K562 (cell line): ENCODE results near the gene AGPAT3. TPM values are rescaled to one million over a fixed set of nuclear protein-coding genes. Genes with fewer than 3 reads are reported as not detected.

Experiments
- ATF1 ChIP-seq, 2 experiments: fragments of 450-650 bp in 1 of 2; IDR thresholded peaks; 2 replicates each; pipeline ENCODE4 v1.6.1; 2016; ENCODE audit warnings: missing compliant biosample characterization in 1 of 2, missing genetic modification characterization in 1 of 2
- CEBPB ChIP-seq: fragments of 450-650 bp; IDR thresholded peaks from 2 replicates; pipeline ENCODE4 v1.6.1; 2016; ENCODE audit warnings: missing genetic modification characterization, missing compliant biosample characterization
- FOXA3 ChIP-seq, 2 experiments: fragments of 450-650 bp in 1 of 2; sonication (generic) in 1 of 2; formaldehyde crosslinking; IDR thresholded peaks in 1 of 2; conservative IDR thresholded peaks in 1 of 2; 2 replicates each; pipeline versions ENCODE4 v1.4.0 to v1.8.0; 2020 to 2022; ENCODE audit warnings: mild to moderate bottlenecking in 2 of 2, missing genetic modification reagents in 1 of 2
- FOXO4 ChIP-seq: fragments of 450-650 bp; formaldehyde crosslinking; IDR thresholded peaks from 2 replicates; pipeline ENCODE4 v1.4.0; 2020; ENCODE audit warnings: mild to moderate bottlenecking, moderate library complexity
- HOMEZ ChIP-seq: fragments of 250-450 bp; sonication (Bioruptor Pico); IDR thresholded peaks from 2 replicates; pipeline ENCODE4 v1.4.0; 2020; ENCODE audit warnings: mild to moderate bottlenecking, moderate library complexity
- KDM5B ChIP-seq: fragments of 200-600 bp; sonication (generic); IDR thresholded peaks from 2 replicates; pipeline ENCODE4 v1.6.1; 2012; ENCODE audit warnings: low read depth, mild to moderate bottlenecking, moderate library complexity, low read length, control low read depth, inconsistent platforms; ENCODE audit not compliant: insufficient replicate concordance
- KLF6 ChIP-seq: fragments of 250-450 bp; sonication (Bioruptor Pico); IDR thresholded peaks from 2 replicates; pipeline ENCODE4 v1.4.0; 2020; ENCODE audit warnings: mild to moderate bottlenecking, moderate library complexity, borderline replicate concordance
- MEIS2 ChIP-seq: fragments of 450-650 bp; IDR thresholded peaks from 2 replicates; pipeline ENCODE4 v1.6.1; 2014; ENCODE audit warnings: mild to moderate bottlenecking; ENCODE audit not compliant: partially characterized antibody
- MITF ChIP-seq: IDR thresholded peaks from 2 replicates; pipeline ENCODE4 v1.6.1; 2014; ENCODE audit warnings: antibody characterized with exemption
- MXD1 ChIP-seq: fragments of 250-450 bp; sonication (Bioruptor Pico); IDR thresholded peaks from 2 replicates; pipeline ENCODE4 v1.8.0; 2021; ENCODE audit warnings: borderline replicate concordance, mild to moderate bottlenecking, moderate library complexity; ENCODE audit not compliant: poor library complexity, severe bottlenecking
- MYBL2 ChIP-seq, 2 experiments: fragments of 450-650 bp in 1 of 2; sonication (generic) in 1 of 2; formaldehyde crosslinking in 1 of 2; IDR thresholded peaks; 2 replicates each; pipeline versions ENCODE4 v1.6.1 to v1.8.1; 2017 to 2022; ENCODE audit warnings: borderline replicate concordance in 1 of 2, inconsistent platforms in 1 of 2, low read depth in 1 of 2, mild to moderate bottlenecking in 1 of 2, missing genetic modification reagents in 1 of 2, moderate library complexity in 1 of 2
- STAG1 ChIP-seq: sonication (generic); formaldehyde crosslinking; IDR thresholded peaks from 2 replicates; pipeline ENCODE4 v1.5.0; 2020; ENCODE audit warnings: missing genetic modification reagents, borderline replicate concordance
- TEAD2 ChIP-seq: fragments of 450-650 bp; IDR thresholded peaks from 2 replicates; pipeline ENCODE4 v1.6.1; 2016; ENCODE audit warnings: missing genetic modification characterization, control low read depth, missing compliant biosample characterization
- XRCC4 ChIP-seq: IDR thresholded peaks from one replicate; pipeline ENCODE4 v1.6.1; 2011; ENCODE audit not compliant: insufficient read depth, insufficient read length; ENCODE audit errors: extremely low read depth
- ZBTB26 ChIP-seq: fragments of 450-650 bp; formaldehyde crosslinking; IDR thresholded peaks from 2 replicates; pipeline ENCODE4 v1.4.0; 2022; ENCODE audit warnings: missing genetic modification characterization
- ZNF134 ChIP-seq: fragments of 250-450 bp; sonication (Bioruptor Pico); conservative IDR thresholded peaks from 2 replicates; pipeline ENCODE4 v1.4.0; 2020
- ZNF398 ChIP-seq: fragments of 250-450 bp; sonication (Bioruptor Pico); IDR thresholded peaks from 2 replicates; pipeline ENCODE4 v1.8.0; 2021; ENCODE audit warnings: moderate library complexity, mild to moderate bottlenecking, inconsistent platforms
- ZNF561 ChIP-seq: fragments of 450-650 bp; formaldehyde crosslinking; conservative IDR thresholded peaks from 2 replicates; pipeline ENCODE4 v1.4.0; 2020; ENCODE audit warnings: mild to moderate bottlenecking, moderate library complexity
- polyA plus RNA-seq, 8 experiments: library from polyadenylated mRNA; depleted of rRNA in 4 of 8; stranded (reverse) in 5 of 8; unstranded in 3 of 8; fragments of >200 nt; fragmentation: Nextera tagmentation in 2 of 8; fragmentation: Illumina TruSeq in 1 of 8; extraction: Ambion mirVana in 2 of 8; extraction: Trizol in 1 of 8; gene quantifications; 2 replicates each; pipeline versions ENCODE4 v1.2.1 to v1.2.3, GENCODE V29; 2011 to 2014; ENCODE audit warnings: inconsistent platforms in 1 of 8, missing spikeins in 1 of 8
- total RNA-seq, 7 experiments: library from RNA; depleted of rRNA in 6 of 7; stranded (reverse); fragments of >200 nt in 6 of 7; fragmentation: Illumina TruSeq in 2 of 7; extraction: Trizol in 2 of 7; gene quantifications; 2 replicates each; pipeline versions ENCODE4 v1.2.1 to v1.2.3, GENCODE V29; 2011 to 2021; ENCODE audit warnings: low replicate concordance in 1 of 7

AGPAT3 gene
- total and polyA plus RNA-seq, 9 of the 15 experiments (the other 6 are each of a cell fraction or from before 2014, with no cell fraction given) = 1.5 to 88.4 (median 35.7) TPM

GRCh38 chr21:43859747-43860214 is 5.2 kb upstream of the AGPAT3 start (continued):
- no peak for TF ChIP-seq MXD1 (CRISPR knock-in tag)
- TF ChIP-seq XRCC4 = no peak
- no peak for TF ChIP-seq ZNF398 (CRISPR knock-in tag)
- no peak for TF ChIP-seq MYBL2 (IDR thresholded peaks at IDR 0.05; ENCODE audit: low read depth)
- no peak for TF ChIP-seq MYBL2 (CRISPR knock-in tag; IDR thresholded peaks at IDR 0.05; ENCODE audit: borderline replicate concordance)
- TF ChIP-seq KDM5B = no peak
- TF ChIP-seq HOMEZ (CRISPR knock-in tag) = 0 out of 2 replicates have a peak, but pooled peaks have one; percentile 65
- no peak for TF ChIP-seq ZNF561 (CRISPR knock-in tag)
- TF ChIP-seq CEBPB (tag) = 0 out of 2 replicates have a peak, but pooled peaks have one; percentile 20
- TF ChIP-seq ATF1 (CRISPR knock-in tag; IDR thresholded peaks at IDR 0.05) = no peak
- peak; percentile 31 for TF ChIP-seq ATF1 (tag; IDR thresholded peaks at IDR 0.05)
- TF ChIP-seq ZNF134 (CRISPR knock-in tag) = 0 out of 2 replicates have a peak, but pooled peaks have one; percentile 28
- TF ChIP-seq FOXA3 (CRISPR knock-in tag; conservative IDR thresholded peaks at IDR 0.05 in 1 of 2, IDR thresholded peaks at IDR 0.05 in 1 of 2) = peak in 1 of 2 experiments; percentile 44; a peak in 1 of 4 replicates
- TF ChIP-seq ZBTB26 (CRISPR knock-in tag) = peak; percentile 89; the same call in 1 of the 2 replicates
- no peak for TF ChIP-seq STAG1
- no peak for TF ChIP-seq MEIS2
- TF ChIP-seq MITF = no peak
- peak; percentile 20; the same call in 1 of the 2 replicates for TF ChIP-seq FOXO4 (CRISPR knock-in tag)
- TF ChIP-seq TEAD2 = peak; percentile 59; the same call in 1 of the 2 replicates
- TF ChIP-seq KLF6 (CRISPR knock-in tag) = peak; percentile 56; the same call in 1 of the 2 replicates
